GM12891 (cell line): ENCODE results near the gene FIGNL2.

ENCODE experiments used
- POLR2A ChIP-seq: IDR thresholded peaks from 2 replicates; pipeline ENCODE4 v1.6.1; 2011; ENCODE audit warnings: low read depth, low read length, control low read depth
- POLR2AphosphoS5 ChIP-seq: IDR thresholded peaks from 2 replicates; pipeline ENCODE4 v1.6.1; 2011; ENCODE audit warnings: low read depth, low read length, control low read depth
- TAF1 ChIP-seq: IDR thresholded peaks from 2 replicates; pipeline ENCODE4 v1.6.1; 2011; ENCODE audit warnings: low read depth, low read length, control low read depth

DNA sequence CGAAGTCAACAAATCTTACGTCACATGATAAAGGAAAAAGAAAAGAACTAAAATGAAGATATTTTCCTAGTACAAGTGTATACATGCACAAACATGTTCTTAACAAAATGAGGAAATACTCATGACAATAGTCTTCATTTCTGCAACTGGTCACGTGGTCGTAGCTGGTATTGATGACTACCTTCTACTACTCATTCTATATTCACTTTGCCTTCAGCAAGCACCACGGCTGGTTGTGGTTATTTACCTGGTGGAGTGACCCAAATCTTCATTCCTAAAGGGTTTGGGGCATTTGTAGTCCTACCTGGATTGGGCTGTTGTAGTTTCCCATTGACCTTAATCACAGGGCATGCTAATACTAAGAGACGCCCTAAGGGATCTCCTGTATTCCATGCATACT lies 51.2 kb downstream of the FIGNL2 start:
- TF ChIP-seq POLR2A = no peak
- no peak for TF ChIP-seq TAF1
- no peak for TF ChIP-seq POLR2AphosphoS5
